HEK293 (cell line): ENCODE measurements around the gene SLC35F3.

Experiments
- CTCF ChIP-seq: fragments of 450-650 bp; formaldehyde crosslinking; IDR thresholded peaks from 2 replicates; pipeline ENCODE4 v1.5.1; 2016; ENCODE audit warnings: missing biosample characterization, missing genetic modification characterization
- REST ChIP-seq: fragments of 450-650 bp; formaldehyde crosslinking; IDR thresholded peaks from 2 replicates; pipeline ENCODE4 v1.5.1; 2016; ENCODE audit warnings: missing biosample characterization, missing genetic modification characterization
- ZBTB21 ChIP-seq: fragments of 450-650 bp; formaldehyde crosslinking; IDR thresholded peaks from 2 replicates; pipeline ENCODE4 v1.5.1; 2017; ENCODE audit warnings: missing biosample characterization, missing genetic modification characterization
- ZFP37 ChIP-seq: fragments of 450-650 bp; formaldehyde crosslinking; IDR thresholded peaks from 2 replicates; pipeline ENCODE4 v1.5.1; 2016; ENCODE audit warnings: missing biosample characterization, missing genetic modification characterization

- no peak for TF ChIP-seq CTCF (tag by site-specific recombination)
- no peak for TF ChIP-seq ZFP37
- no peak for TF ChIP-seq ZBTB21
- no peak for TF ChIP-seq REST (tag by site-specific recombination)
Observed at GRCh38 chr1:234106032-234106431, 201.6 kb downstream of the SLC35F3 start.
